Skeletal muscle satellite cell (primary cell): Measurements from ENCODE around the gene USP32.
"Not testable (repeated sequence)": the region's sequence is repeated elsewhere in the genome, so short reads cannot be mapped to it uniquely, and the experiment has no call there.

Experiments
- H3K27me3 ChIP-seq: 2 replicates; pipeline ENCODE4 v1.7.0; 2013; ENCODE audit warnings: low read length; ENCODE audit not compliant: control insufficient read depth, insufficient read depth
- H3K36me3 ChIP-seq: 2 replicates; pipeline ENCODE4 v1.7.0; 2013; ENCODE audit warnings: mild to moderate bottlenecking, control low read depth, low read length; ENCODE audit not compliant: insufficient read depth
- H3K4me1 ChIP-seq: 2 replicates; pipeline ENCODE4 v1.7.0; 2013; ENCODE audit warnings: low read length; ENCODE audit not compliant: control insufficient read depth, insufficient read depth
- H3K4me2 ChIP-seq: 2 replicates; pipeline ENCODE4 v1.7.0; 2013; ENCODE audit warnings: mild to moderate bottlenecking, low read length
- H3K4me3 ChIP-seq: 2 replicates; pipeline ENCODE4 v1.7.0; 2013; ENCODE audit warnings: low read length
- H3K9ac ChIP-seq: 2 replicates; pipeline ENCODE4 v1.7.0; 2013; ENCODE audit warnings: mild to moderate bottlenecking, low read depth, low read length, moderate library complexity
- H3K9me3 ChIP-seq: replicated peaks from 2 replicates; pipeline ENCODE4 v1.7.0; 2013; ENCODE audit warnings: mild to moderate bottlenecking, control low read depth, low read length

Gene USP32

DNA sequence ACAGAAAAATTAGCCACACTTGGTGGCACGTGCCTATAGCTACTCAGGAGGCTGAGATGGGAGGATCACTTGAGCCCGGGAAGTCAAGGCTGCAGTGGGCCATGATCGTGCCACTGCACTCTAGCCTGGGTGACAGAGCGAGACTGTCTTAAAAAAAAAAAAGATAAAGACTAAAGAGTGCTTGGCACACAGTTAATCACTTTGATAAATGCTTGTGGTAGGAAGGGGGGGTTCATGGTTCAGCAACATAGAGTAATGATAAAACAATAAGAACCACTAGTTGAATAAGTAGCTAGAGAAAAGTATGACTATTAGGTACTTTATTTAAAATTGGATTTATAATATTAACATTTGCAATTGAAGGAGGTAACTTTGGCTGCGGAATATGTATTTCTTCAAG, 43.3 kb downstream of the USP32 start:
- peaks cover 7% of the 10 kb centered on the region for H3K36me3 ChIP-seq
- no peak overlapping the region for H3K4me3 ChIP-seq
- H3K4me2 ChIP-seq = no peak overlapping the region

DNA sequence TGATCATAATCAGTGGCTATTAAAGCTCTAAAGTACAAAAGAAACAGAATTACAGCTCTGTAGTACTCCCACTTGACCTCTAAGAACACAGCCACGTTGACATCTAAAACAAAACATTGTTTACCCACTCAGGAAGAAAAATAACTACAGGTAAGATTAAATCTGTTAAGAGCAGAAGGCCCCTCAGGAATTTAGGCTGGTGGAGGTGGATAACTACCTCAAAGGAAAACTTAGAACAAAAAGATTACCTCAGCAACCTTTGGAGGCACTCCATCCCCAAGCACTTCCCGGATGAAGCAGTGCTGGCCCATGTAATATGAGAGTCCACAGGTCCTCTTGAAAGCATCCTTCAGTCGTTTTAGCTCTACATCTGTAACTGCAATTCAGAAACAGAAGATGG, 46.7 kb downstream of the USP32 start:
- Histone ChIP-seq H3K36me3 (peaks cover 11% of the 10 kb centered on the region), H3K9me3 (no peaks in the 10 kb centered on the region), H3K4me1 (no peaks in the 10 kb centered on the region), H3K27me3 (no peaks in the 10 kb centered on the region), H3K4me3 (no peak overlapping the region), H3K9ac (no peak overlapping the region), H3K4me2 (no peak overlapping the region)

More for the DNA sequence above, 43.3 kb downstream of the USP32 start:
- H3K9me3 ChIP-seq = no peaks in the 10 kb centered on the region
- no peak overlapping the region for H3K9ac ChIP-seq
- H3K4me1 ChIP-seq = peaks cover 4% of the 10 kb centered on the region
- no peaks in the 10 kb centered on the region for H3K27me3 ChIP-seq

DNA sequence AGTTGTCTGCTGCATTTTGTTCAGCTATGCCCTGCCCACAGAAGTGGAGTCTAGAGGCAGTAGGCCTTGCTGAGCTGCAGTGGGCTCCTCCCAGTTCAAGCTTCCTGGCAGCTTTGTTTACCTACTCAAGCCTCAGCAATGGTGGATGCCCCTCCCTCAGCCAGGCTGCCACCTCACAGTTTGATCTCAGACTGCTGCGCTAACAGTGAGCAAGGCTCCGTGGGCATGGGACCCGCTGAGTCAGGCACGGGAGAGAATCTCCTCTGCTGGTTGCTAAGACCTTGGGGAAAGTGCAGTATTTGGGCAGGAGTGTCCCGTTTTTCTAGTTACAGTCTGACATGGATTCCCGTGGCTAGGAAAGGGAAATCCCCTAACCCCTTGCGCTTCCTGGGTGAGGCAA, 49.4 kb downstream of the USP32 start:
- not testable (repeated sequence) for H3K27me3 ChIP-seq, H3K4me2 ChIP-seq, H3K9me3 ChIP-seq, H3K9ac ChIP-seq, H3K4me1 ChIP-seq, H3K4me3 ChIP-seq
- H3K36me3 ChIP-seq = peaks cover 20% of the 10 kb centered on the region

DNA sequence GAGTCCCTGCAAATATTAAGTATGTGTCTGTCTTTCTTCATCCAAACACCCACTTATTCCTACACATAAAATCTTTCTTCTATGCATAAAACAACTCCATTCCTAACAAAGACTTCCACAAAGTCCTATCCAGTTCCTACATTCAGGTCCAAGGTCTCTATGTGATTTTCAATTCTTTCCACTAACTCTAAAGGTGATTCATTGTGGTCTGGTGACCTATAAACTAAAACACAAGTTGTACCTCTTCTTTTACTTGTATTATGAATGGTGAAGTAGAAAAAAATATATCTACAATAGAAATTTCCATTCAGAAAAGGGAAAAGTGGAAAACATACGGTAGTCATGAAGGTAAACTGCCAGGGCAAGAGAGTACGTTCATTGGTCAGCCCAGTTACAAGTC, 56.6 kb downstream of the USP32 start:
- no peaks in the 10 kb centered on the region for H3K9me3 ChIP-seq
- no peak overlapping the region for H3K4me3 ChIP-seq
- H3K36me3 ChIP-seq = peaks cover 17% of the 10 kb centered on the region

DNA sequence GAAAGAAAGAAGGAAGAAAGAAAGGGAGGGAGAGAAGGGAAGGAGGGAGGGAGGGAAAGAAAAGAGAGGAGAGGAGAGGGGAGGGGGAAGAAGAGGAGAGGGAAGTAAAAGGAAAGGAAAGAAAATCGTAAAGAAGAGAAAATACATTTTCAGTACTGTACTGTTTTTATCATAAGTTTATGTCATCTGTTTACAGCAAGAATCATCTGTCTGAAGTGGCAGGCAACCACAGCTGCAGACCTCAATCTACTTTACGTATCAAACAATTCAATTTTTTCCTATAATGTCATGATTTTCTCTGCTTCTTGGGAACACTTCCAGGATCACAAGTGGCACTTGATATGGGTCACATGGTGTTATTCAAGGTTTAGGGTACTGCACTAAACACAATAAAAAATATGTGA, 58.3 kb downstream of the USP32 start:
- H3K4me3 ChIP-seq = no peak overlapping the region
- no peak overlapping the region for H3K4me2 ChIP-seq
- H3K9me3 ChIP-seq = no peaks in the 10 kb centered on the region
- no peak overlapping the region for H3K9ac ChIP-seq
- H3K36me3 ChIP-seq = peaks cover 19% of the 10 kb centered on the region
- no peaks in the 10 kb centered on the region for H3K4me1 ChIP-seq
- no peaks in the 10 kb centered on the region for H3K27me3 ChIP-seq

More for the DNA sequence above, 56.6 kb downstream of the USP32 start:
- no peaks in the 10 kb centered on the region for H3K27me3 ChIP-seq
- no peak overlapping the region for H3K9ac ChIP-seq
- no peak overlapping the region for H3K4me2 ChIP-seq
- H3K4me1 ChIP-seq = no peaks in the 10 kb centered on the region

DNA sequence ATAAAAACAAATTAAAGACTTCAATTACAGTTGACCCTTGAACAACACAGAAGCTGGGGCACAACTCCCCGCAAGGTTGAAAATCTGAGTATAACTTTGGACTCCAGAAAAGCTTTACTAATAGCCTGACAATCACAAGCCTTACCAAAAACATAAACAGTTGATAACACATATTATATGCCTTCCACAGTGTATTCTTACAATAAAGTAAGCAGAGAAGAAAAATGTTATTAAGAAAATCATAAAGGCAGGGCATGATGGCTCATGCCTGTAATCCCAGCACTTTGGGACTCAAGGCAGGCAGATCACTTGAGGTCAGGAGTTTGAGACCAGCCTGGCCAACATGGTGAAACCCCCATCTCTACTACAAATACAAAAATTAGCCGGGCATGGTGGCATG, 58.9 kb downstream of the USP32 start:
- H3K4me3 ChIP-seq, H3K9ac ChIP-seq, H3K4me2 ChIP-seq, H3K4me1 ChIP-seq, H3K9me3 ChIP-seq, H3K27me3 ChIP-seq: not testable (repeated sequence)
- peaks cover 21% of the 10 kb centered on the region for H3K36me3 ChIP-seq

DNA sequence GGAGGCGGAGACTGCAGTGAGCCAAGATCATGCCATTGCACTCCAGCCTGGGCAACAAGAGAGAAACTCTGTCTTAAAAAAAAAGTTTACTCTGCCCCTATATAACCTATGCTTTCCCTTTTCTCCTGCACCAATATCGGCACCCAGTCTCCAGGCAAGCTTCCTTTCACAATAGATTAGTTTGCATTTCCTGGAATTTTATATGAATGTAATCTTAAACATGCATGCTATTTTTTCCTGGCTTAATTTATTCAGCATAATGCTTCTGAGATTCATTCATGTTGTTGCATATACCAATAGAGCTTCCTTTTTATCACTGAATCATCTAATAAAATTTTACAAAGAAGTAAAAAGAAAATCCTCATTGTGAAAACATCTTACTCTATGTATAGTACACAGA, 59.4 kb downstream of the USP32 start:
- no peak overlapping the region for H3K4me2 ChIP-seq
- H3K4me3 ChIP-seq = no peak overlapping the region
- peaks cover 17% of the 10 kb centered on the region for H3K36me3 ChIP-seq
- H3K9ac ChIP-seq = no peak overlapping the region
- H3K4me1 ChIP-seq = no peaks in the 10 kb centered on the region
- no peaks in the 10 kb centered on the region for H3K9me3 ChIP-seq
- H3K27me3 ChIP-seq = no peaks in the 10 kb centered on the region

DNA sequence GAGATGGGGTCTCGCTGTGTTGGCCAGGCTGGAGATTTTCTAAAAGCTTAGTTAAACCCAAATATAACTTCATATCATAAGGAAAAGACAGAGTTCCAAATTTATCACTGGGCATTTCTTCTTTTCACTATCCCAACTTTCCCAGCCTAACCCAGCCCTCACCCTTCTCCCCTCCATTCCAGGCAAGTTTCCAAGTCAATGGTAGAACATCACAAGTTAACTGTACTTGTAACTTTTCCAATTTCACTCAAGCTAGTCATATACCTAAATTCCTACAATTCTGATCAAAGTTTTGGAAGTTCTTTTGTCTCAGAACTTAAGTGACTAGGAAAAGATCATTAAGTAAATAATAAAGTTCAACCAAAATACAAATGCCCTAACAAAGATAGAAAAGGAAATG, 61.2 kb downstream of the USP32 start:
- Histone ChIP-seq H3K4me3 (no peak overlapping the region), H3K4me2 (no peak overlapping the region), H3K36me3 (peaks cover 9% of the 10 kb centered on the region), H3K4me1 (no peaks in the 10 kb centered on the region), H3K9me3 (no peaks in the 10 kb centered on the region), H3K9ac (no peak overlapping the region), H3K27me3 (no peaks in the 10 kb centered on the region)

DNA sequence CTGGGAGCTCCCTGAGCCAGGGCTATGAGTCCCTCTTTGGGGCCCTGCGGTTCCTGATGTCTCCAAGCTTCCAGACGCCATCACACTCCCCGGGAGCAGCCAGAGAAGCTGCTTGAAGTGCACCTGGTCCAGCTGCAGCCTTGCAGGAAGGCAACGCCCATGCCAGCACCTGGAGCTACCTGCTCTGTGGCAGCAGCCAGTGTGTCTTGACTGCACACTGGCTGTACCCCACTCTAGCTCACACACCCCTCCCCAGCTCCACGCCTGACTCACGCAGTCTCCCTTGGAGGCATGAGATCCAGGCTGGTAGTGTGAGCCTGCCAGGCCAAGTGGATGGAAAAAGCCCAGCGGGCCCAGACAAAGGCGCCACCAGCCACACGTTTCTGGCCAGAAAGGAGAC, 63.3 kb downstream of the USP32 start:
- Histone ChIP-seq H3K27me3 (no peaks in the 10 kb centered on the region), H3K36me3 (peaks cover 9% of the 10 kb centered on the region), H3K9me3 (no peaks in the 10 kb centered on the region), H3K4me3 (no peak overlapping the region), H3K9ac (no peak overlapping the region), H3K4me1 (no peaks in the 10 kb centered on the region), H3K4me2 (no peak overlapping the region)

DNA sequence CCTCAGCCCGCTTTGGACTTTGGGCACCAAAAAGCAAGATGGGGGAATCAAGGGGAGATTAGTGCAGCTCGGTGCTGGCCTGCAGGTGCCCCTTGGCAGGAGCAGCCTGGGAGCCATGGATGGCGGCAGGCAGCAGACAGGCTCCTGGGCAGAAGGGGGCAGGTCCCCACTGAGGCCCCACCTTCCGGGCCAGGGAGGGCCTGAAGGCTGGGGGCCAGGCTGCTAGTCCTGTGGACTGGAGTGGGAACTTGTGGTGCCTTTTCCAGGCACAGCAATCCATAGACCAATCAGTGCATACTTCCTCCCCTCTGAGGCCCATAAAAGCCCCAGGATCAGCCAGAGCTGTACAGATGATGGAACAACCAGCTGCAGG, 64.0 kb downstream of the USP32 start:
- Histone ChIP-seq H3K9me3 (no peaks in the 10 kb centered on the region), H3K27me3 (no peaks in the 10 kb centered on the region), H3K36me3 (peaks cover 9% of the 10 kb centered on the region), H3K4me2 (no peak overlapping the region), H3K4me1 (no peaks in the 10 kb centered on the region), H3K4me3 (no peak overlapping the region), H3K9ac (no peak overlapping the region)

DNA sequence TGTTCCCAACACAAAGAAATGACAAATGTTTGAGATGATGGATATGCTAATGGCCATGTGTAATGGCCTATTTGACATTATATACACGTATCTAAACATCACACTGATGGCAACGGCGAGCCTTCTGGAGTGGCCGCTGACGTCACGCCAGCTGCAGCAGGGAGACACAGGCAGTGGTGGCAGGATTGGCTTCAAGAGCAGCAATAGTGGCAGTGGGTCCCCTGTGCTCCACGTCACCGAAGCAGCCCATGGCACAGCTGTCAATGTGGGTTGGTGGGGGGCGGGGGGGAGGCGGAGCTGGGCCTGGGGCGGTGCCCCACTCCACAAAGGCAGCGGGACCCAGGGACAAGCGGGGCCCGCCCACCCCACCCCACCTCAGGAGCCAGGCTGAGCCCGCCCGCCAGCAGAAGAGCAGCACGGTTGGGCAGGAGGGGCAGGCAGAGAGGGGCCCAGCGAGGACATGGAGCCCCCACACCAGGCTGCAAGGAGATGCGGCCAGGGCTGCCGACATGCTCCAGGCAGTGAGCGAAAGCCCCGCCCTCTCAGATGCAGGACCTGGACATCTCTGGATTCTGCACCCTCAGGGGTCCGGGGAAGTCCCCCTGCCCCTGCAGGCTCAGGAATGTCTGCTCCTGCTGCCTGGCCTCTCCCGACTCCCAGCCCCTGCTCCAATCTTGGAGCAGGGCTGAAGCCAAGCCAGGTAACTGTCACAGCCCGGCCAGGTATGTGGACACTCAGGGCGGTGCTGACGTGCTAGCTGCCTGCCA, 64.6 kb downstream of the USP32 start:
- no peaks in the 10 kb centered on the region for H3K4me1 ChIP-seq
- H3K4me2 ChIP-seq = no peak overlapping the region
- no peak overlapping the region for H3K9ac ChIP-seq
- H3K27me3 ChIP-seq = no peaks in the 10 kb centered on the region
- no peak overlapping the region for H3K4me3 ChIP-seq
- peaks cover 9% of the 10 kb centered on the region for H3K36me3 ChIP-seq
- no peaks in the 10 kb centered on the region for H3K9me3 ChIP-seq

DNA sequence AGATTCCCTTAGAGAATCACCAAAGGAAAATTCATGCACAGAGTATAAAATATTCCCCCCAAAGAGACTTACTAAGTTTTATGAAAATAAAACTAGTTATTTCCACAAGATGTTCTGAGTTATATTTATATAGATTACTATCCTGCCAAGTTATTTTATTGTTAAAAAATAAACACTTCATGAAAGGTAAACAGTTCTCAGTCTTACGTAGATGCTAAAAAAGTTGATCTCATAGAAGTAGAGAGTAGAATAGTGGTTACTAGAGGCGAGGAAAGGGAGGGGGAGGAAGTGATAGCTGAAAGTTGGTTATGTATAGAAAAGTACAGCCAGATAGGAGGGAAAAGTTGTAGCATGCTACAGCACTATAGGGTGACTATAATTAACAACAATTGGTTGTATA, 65.2 kb downstream of the USP32 start:
- Histone ChIP-seq H3K4me3 (no peak overlapping the region), H3K36me3 (peaks cover 9% of the 10 kb centered on the region), H3K4me2 (no peak overlapping the region), H3K27me3 (no peaks in the 10 kb centered on the region), H3K9ac (no peak overlapping the region), H3K4me1 (peaks cover 4% of the 10 kb centered on the region), H3K9me3 (no peaks in the 10 kb centered on the region)
